IPS-18a (cell line): ENCODE measurements around the gene ZCWPW1.
"Not testable (repeated sequence)": the region's sequence is repeated elsewhere in the genome, so short reads cannot be mapped to it uniquely, and the experiment has no call there.

Experiments
- H3K27ac ChIP-seq: one replicate; pipeline ENCODE4 v1.5.1; 2013; ENCODE audit warnings: low read length
- H3K27me3 ChIP-seq: one replicate; pipeline ENCODE4 v1.6.1; 2013; ENCODE audit warnings: mild to moderate bottlenecking, low read length; ENCODE audit not compliant: control insufficient read depth, insufficient read depth
- H3K36me3 ChIP-seq: one replicate; pipeline ENCODE4 v1.6.1; 2013; ENCODE audit warnings: low read depth, low read length; ENCODE audit not compliant: control insufficient read depth
- H3K4me1 ChIP-seq: one replicate; pipeline ENCODE4 v1.6.1; 2013; ENCODE audit warnings: low read depth, low read length; ENCODE audit not compliant: control insufficient read depth
- H3K4me3 ChIP-seq: one replicate; pipeline ENCODE4 v1.5.1; 2013; ENCODE audit warnings: low read length
- H3K9ac ChIP-seq: one replicate; pipeline ENCODE4 v1.6.1; 2013; ENCODE audit warnings: mild to moderate bottlenecking, low read length, moderate library complexity
- H3K9me3 ChIP-seq: one replicate; pipeline ENCODE4 v1.6.1; 2013; ENCODE audit warnings: low read depth, low read length; ENCODE audit not compliant: control insufficient read depth

Gene ZCWPW1

GRCh38 chr7:100373870-100374598, 54.5 kb downstream of the ZCWPW1 start:
- H3K4me3 ChIP-seq, H3K27ac ChIP-seq, H3K36me3 ChIP-seq, H3K27me3 ChIP-seq, H3K9ac ChIP-seq, H3K9me3 ChIP-seq: not testable (repeated sequence)
- peaks cover 24% of the 10 kb centered on the region for H3K4me1 ChIP-seq

DNA sequence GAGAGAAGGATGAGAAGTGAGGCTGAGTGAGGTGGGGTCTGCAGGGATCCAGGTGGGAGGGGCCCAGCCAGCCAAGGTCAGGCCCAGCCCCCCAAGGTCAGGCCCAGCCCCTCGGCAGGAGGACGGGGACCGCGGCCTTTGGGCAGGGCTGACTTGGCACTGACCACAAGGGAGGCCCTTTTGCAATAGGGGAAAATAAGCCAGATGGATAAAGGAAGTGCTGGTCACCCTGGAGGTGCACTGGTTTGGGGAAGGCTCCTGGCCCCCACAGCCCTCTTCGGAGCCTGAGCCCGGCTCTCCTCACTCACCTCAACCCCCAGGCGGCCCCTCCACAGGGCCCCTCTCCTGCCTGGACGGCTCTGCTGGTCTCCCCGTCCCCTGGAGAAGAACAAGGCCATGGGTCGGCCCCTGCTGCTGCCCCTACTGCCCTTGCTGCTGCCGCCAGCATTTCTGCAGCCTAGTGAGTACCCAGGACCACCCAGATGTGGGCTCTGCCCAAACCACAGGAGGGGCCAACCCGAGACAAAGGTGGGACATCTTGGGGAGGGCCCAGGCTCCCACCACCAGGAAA, 55.2 kb downstream of the ZCWPW1 start, which contains the start of gene PILRA:
Gene PILRA (plus strand): TSS at position 227 of the 571 bp plus-strand sequence. CDS start 170 bp downstream, at position 397.
- Histone ChIP-seq H3K36me3 (peaks cover 2% of the 10 kb centered on the region), H3K4me1 (peaks cover 26% of the 10 kb centered on the region), H3K4me3 (no peak within 1 kb of the TSS), H3K9me3 (no peaks in the 10 kb centered on the region), H3K27ac (no peak within 1 kb of the TSS), H3K27me3 (no peaks in the 10 kb centered on the region), H3K9ac (no peak within 1 kb of the TSS)

GRCh38 chr7:100372694-100373093, 55.8 kb downstream of the ZCWPW1 start:
- peaks cover 26% of the 10 kb centered on the region for H3K4me1 ChIP-seq
- no peaks in the 10 kb centered on the region for H3K9me3 ChIP-seq
- H3K27me3 ChIP-seq = no peaks in the 10 kb centered on the region
- H3K4me3 ChIP-seq = no peak overlapping the region
- H3K36me3 ChIP-seq = peaks cover 6% of the 10 kb centered on the region
- no peak overlapping the region for H3K27ac ChIP-seq
- H3K9ac ChIP-seq = no peak overlapping the region

DNA sequence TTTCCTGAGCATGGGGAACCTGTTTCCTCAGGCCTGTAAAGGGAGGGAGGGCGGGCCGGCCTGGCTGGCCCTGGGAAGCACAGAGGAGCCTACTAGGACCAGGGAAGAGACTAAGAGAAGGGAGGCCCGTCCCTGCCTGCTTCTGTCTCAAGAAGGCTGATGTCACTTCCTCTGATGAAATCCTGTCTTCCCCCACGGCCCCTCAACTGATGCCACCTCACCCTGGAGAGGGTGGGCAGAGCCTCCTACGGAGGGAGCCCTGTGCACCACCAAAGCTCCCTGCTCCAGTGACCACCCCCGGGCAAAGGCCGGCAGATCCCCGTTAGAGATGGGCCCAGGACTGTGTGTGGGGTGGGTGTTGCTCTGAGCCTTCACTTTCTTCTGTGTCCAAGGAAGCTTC, 56.2 kb downstream of the ZCWPW1 start:
- peaks cover 26% of the 10 kb centered on the region for H3K4me1 ChIP-seq

GRCh38 chr7:100371561-100372171, 56.8 kb downstream of the ZCWPW1 start:
- peaks cover 26% of the 10 kb centered on the region for H3K4me1 ChIP-seq
- peaks cover 9% of the 10 kb centered on the region for H3K36me3 ChIP-seq
- no peaks in the 10 kb centered on the region for H3K27me3 ChIP-seq
- H3K27ac ChIP-seq = no peak overlapping the region
- H3K4me3 ChIP-seq = no peak overlapping the region
- no peaks in the 10 kb centered on the region for H3K9me3 ChIP-seq
- no peak overlapping the region for H3K9ac ChIP-seq

More for the DNA sequence above, 56.2 kb downstream of the ZCWPW1 start:
- Histone ChIP-seq H3K27me3 (no peaks in the 10 kb centered on the region), H3K36me3 (peaks cover 9% of the 10 kb centered on the region), H3K9me3 (no peaks in the 10 kb centered on the region), H3K9ac (no peak overlapping the region), H3K27ac (no peak overlapping the region), H3K4me3 (no peak overlapping the region)

- H3K36me3 ChIP-seq = peaks cover 9% of the 10 kb centered on the region
- H3K9ac ChIP-seq = no peak overlapping the region
These were observed 57.8 kb downstream of the ZCWPW1 start for GRCh38 chr7:100370746-100371145.

GRCh38 chr7:100370303-100370702, 58.2 kb downstream of the ZCWPW1 start:
- Histone ChIP-seq H3K27ac (no peak overlapping the region), H3K27me3 (no peaks in the 10 kb centered on the region), H3K9me3 (no peaks in the 10 kb centered on the region), H3K4me1 (peaks cover 26% of the 10 kb centered on the region), H3K4me3 (no peak overlapping the region), H3K9ac (peak overlapping the region; percentile 3), H3K36me3 (peaks cover 9% of the 10 kb centered on the region)

More at GRCh38 chr7:100370746-100371145, 57.8 kb downstream of the ZCWPW1 start:
- Histone ChIP-seq H3K4me3 (no peak overlapping the region), H3K27me3 (no peaks in the 10 kb centered on the region), H3K4me1 (peaks cover 26% of the 10 kb centered on the region), H3K27ac (peak overlapping the region; percentile 42), H3K9me3 (no peaks in the 10 kb centered on the region)

DNA sequence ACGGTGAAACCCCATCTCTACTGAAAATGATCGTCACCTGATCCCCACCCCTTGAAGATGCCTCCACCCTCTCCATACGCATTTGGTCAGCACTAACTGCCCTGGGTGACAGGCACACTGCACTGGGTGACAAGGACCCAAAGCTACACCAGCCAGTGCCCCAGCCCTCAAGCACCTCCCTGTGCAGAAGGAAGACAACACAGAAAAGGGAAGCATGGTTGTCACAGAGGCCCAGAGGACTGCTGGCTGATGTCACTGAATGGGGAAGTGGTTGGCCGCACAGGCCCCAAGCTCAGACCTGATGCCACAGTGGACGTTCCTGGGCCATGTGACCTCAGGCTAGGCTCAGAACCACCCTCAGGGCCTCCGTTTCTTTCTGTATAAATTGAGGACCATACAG, 59.4 kb downstream of the ZCWPW1 start:
- Histone ChIP-seq H3K4me3 (no peak overlapping the region), H3K4me1 (peaks cover 21% of the 10 kb centered on the region), H3K27me3 (no peaks in the 10 kb centered on the region), H3K27ac (no peak overlapping the region), H3K36me3 (peaks cover 12% of the 10 kb centered on the region), H3K9me3 (no peaks in the 10 kb centered on the region), H3K9ac (no peak overlapping the region)

GRCh38 chr7:100367676-100368613, 60.6 kb downstream of the ZCWPW1 start:
- Histone ChIP-seq H3K27ac (no peak overlapping the region), H3K4me1 (peaks cover 21% of the 10 kb centered on the region), H3K4me3 (no peak overlapping the region), H3K9me3 (no peaks in the 10 kb centered on the region), H3K9ac (no peak overlapping the region), H3K36me3 (peaks cover 19% of the 10 kb centered on the region), H3K27me3 (no peaks in the 10 kb centered on the region)

GRCh38 chr7:100367251-100367620, 61.3 kb downstream of the ZCWPW1 start:
- Histone ChIP-seq H3K36me3 (peaks cover 26% of the 10 kb centered on the region), H3K9me3 (no peaks in the 10 kb centered on the region), H3K27ac (no peak overlapping the region), H3K9ac (no peak overlapping the region), H3K4me3 (no peak overlapping the region), H3K27me3 (no peaks in the 10 kb centered on the region), H3K4me1 (peaks cover 21% of the 10 kb centered on the region)
